Measurements from ENCODE around the gene EPHB2. TPM values are rescaled to one million over a fixed set of nuclear protein-coding genes. Genes with fewer than 3 reads are reported as not detected.

Gene EPHB2
- total and polyA plus RNA-seq, 3 donors from 2014 or later, result 7.7 to 9.4 (median 8.2) TPM

GRCh38 chr1:22721122-22721873, 10.7 kb downstream of the EPHB2 start:
- no peak for TF ChIP-seq POLR2A (IDR thresholded peaks at IDR 0.05)
- no peak for TF ChIP-seq CTCF (IDR thresholded peaks at IDR 0.05)
- no peak for DNase-seq
- no peak overlapping the region for H3K4me3 ChIP-seq
- no peaks in the 10 kb centered on the region for H3K9me3 ChIP-seq
- H3K4me1 ChIP-seq, result no peaks in the 10 kb centered on the region
- intact Hi-C loops (cut with DNase I; ENCODE audit: low total_unique reads), result loop anchor here (10.0 kb wide), 1 partner anchor 144 kb away; no protein-coding TSS in a partner anchor
- no peaks in the 10 kb centered on the region for H3K36me3 ChIP-seq (ENCODE audit: low read depth, missing control alignments)
- WGBS, 2 donors, result 87 to 90% methylated on average over 10 of the region's 10 CpGs
- H3K27ac ChIP-seq, result no peak overlapping the region
- no peaks in the 10 kb centered on the region for H3K27me3 ChIP-seq

GRCh38 chr1:22722901-22723550, 12.4 kb downstream of the EPHB2 start:
- Histone ChIP-seq H3K27ac (no peak overlapping the region), H3K9me3 (no peaks in the 10 kb centered on the region), H3K4me3 (no peak overlapping the region), H3K4me1 (no peaks in the 10 kb centered on the region), H3K36me3 (ENCODE audit: low read depth, missing control alignments) (no peaks in the 10 kb centered on the region), H3K27me3 (no peaks in the 10 kb centered on the region)
- DNase-seq, result no peak
- WGBS, 2 donors, result 87 to 89% methylated on average over 19 to 26 of the region's 26 CpGs
- intact Hi-C loops (cut with DNase I; ENCODE audit: low total_unique reads), result loop anchor here (10.0 kb wide), 1 partner anchor 142 kb away; no protein-coding TSS in a partner anchor
- TF ChIP-seq CTCF (IDR thresholded peaks at IDR 0.05) (no peak), POLR2A (IDR thresholded peaks at IDR 0.05) (no peak)

- intact Hi-C loops (cut with DNase I; ENCODE audit: low total_unique reads), result loop anchor here (10.0 kb wide), 1 partner anchor 137 kb away; no protein-coding TSS in a partner anchor
- no peak overlapping the region for H3K4me3 ChIP-seq
- no peak for DNase-seq
- WGBS, 2 donors, result 91 to 94% methylated on average over 2 of the region's 2 CpGs
- no peaks in the 10 kb centered on the region for H3K36me3 ChIP-seq (ENCODE audit: low read depth, missing control alignments)
- no peaks in the 10 kb centered on the region for H3K4me1 ChIP-seq
- H3K27me3 ChIP-seq, result no peaks in the 10 kb centered on the region
- TF ChIP-seq POLR2A (IDR thresholded peaks at IDR 0.05) (no peak), CTCF (IDR thresholded peaks at IDR 0.05) (no peak)
- no peaks in the 10 kb centered on the region for H3K9me3 ChIP-seq
- H3K27ac ChIP-seq, result no peak overlapping the region
These were observed 17.2 kb downstream of the EPHB2 start for GRCh38 chr1:22727873-22728272.

DNA sequence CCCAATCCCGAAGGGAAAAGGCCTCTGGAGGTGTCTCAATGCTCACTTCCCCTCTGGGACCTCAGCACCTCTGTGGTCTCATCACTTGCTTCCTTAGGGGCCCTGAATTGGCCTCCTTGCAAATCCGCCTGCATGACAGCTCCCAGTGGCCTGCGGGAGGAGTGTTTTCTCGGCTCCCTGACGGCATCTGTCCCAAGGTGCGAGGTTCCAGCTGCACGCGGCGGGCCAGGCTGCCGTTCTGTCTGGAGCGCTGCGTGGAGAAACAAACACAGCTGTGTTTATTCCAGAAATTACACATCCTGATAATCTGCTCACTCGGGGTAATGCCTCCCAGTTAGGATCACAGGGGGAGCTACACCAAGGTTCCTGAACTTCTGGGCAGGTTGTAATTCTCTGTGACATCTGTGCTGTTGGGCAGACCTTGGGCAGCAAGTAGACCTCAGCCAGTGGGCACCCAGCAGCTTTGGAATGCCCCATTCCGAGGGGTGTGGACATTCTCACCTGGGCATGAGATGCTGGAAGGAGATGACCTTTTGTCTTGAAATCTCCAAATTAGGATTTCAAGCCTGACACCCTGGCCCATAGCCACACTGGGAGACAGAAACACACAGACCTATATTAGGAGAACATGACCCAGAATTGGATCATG, 18.2 kb downstream of the EPHB2 start:
- WGBS, 2 donors, result 56 to 83% methylated on average over 14 of the region's 14 CpGs
- H3K4me1 ChIP-seq, result no peaks in the 10 kb centered on the region
- no peaks in the 10 kb centered on the region for H3K9me3 ChIP-seq
- no peak for TF ChIP-seq POLR2A (IDR thresholded peaks at IDR 0.05)
- no peak for TF ChIP-seq CTCF (IDR thresholded peaks at IDR 0.05)
- no peak overlapping the region for H3K4me3 ChIP-seq
- H3K27ac ChIP-seq, result no peak overlapping the region
- no peaks in the 10 kb centered on the region for H3K36me3 ChIP-seq (ENCODE audit: low read depth, missing control alignments)
- intact Hi-C loops (cut with DNase I; ENCODE audit: low total_unique reads), result loop anchor here (10.0 kb wide), 1 partner anchor 136 kb away; no protein-coding TSS in a partner anchor
- H3K27me3 ChIP-seq, result no peaks in the 10 kb centered on the region
- no peak for DNase-seq

Measured in testis (tissue), 3 donors.